RWPE2 (cell line): ENCODE data around the gene PDE2A.

ENCODE experiments used
- ATAC-seq: fragments of 200-7000 bp; cut with Tn5 transposase; 3 replicates; pipeline ENCODE4 v1.9.1; 2021; ENCODE audit warnings: low read depth
- DNase-seq: peaks from one replicate; pipeline ENCODE4 v3.0.0-alpha.2; 2020; ENCODE audit warnings: low spot score
- H3K27ac ChIP-seq: fragments of 450-650 bp; 2 replicates; pipeline ENCODE4 v1.5.1; 2017; ENCODE audit warnings: mild to moderate bottlenecking; ENCODE audit not compliant: poor library complexity, severe bottlenecking
- H3K27me3 ChIP-seq: fragments of 250-450 bp; sonication (Bioruptor Pico); 2 replicates; pipeline ENCODE4 v1.5.1; 2021; ENCODE audit warnings: mild to moderate bottlenecking, moderate library complexity; ENCODE audit not compliant: insufficient read depth, poor library complexity, severe bottlenecking
- H3K36me3 ChIP-seq: fragments of 250-450 bp; sonication (Bioruptor Pico); 2 replicates; pipeline ENCODE4 v1.5.1; 2020; ENCODE audit warnings: low read depth, mild to moderate bottlenecking, moderate library complexity
- H3K4me1 ChIP-seq: fragments of 250-450 bp; sonication (Bioruptor Pico); 2 replicates; pipeline ENCODE4 v1.5.1; 2021; ENCODE audit warnings: mild to moderate bottlenecking, moderate library complexity; ENCODE audit not compliant: insufficient read depth, poor library complexity, severe bottlenecking
- H3K4me3 ChIP-seq: fragments of 250-450 bp; sonication (Bioruptor Pico); 2 replicates; pipeline ENCODE4 v1.5.1; 2021; ENCODE audit warnings: mild to moderate bottlenecking, moderate library complexity; ENCODE audit not compliant: severe bottlenecking
- H3K9me3 ChIP-seq: fragments of 250-450 bp; sonication (Bioruptor Pico); 2 replicates; pipeline ENCODE4 v1.5.1; 2021; ENCODE audit warnings: mild to moderate bottlenecking, moderate library complexity; ENCODE audit not compliant: severe bottlenecking
- CTCF ChIP-seq: fragments of 450-650 bp; IDR thresholded peaks from one replicate; pipeline ENCODE4 v1.5.1; 2017; ENCODE audit warnings: mild to moderate bottlenecking, moderate library complexity; ENCODE audit not compliant: poor library complexity, severe bottlenecking

PDE2A gene

GRCh38 chr11:72682238-72682857 lies 8.1 kb upstream of the PDE2A start:
- Histone ChIP-seq H3K9me3 (no peaks in the 10 kb centered on the region), H3K36me3 (peaks cover 14% of the 10 kb centered on the region; the same call in 1 of the 2 replicates), H3K4me1 (no peaks in the 10 kb centered on the region), H3K27me3 (peaks cover 22% of the 10 kb centered on the region), H3K27ac (no peak overlapping the region), H3K4me3 (no peak overlapping the region)
- no peak for TF ChIP-seq CTCF
- DNase-seq (no peak), ATAC-seq (no peak)

- no peak overlapping the region for H3K4me3 ChIP-seq
- no peak for TF ChIP-seq CTCF
- H3K9me3 ChIP-seq: no peaks in the 10 kb centered on the region
- ATAC-seq (no peak), DNase-seq (no peak)
- no peak overlapping the region for H3K27ac ChIP-seq
- no peaks in the 10 kb centered on the region for H3K4me1 ChIP-seq
- peaks cover 31% of the 10 kb centered on the region for H3K27me3 ChIP-seq
- peaks cover 14% of the 10 kb centered on the region; the same call in 1 of the 2 replicates for H3K36me3 ChIP-seq
Observed at GRCh38 chr11:72681226-72682153, 7.3 kb upstream of the PDE2A start.

GRCh38 chr11:72680624-72681158 lies 6.5 kb upstream of the PDE2A start:
- H3K27ac ChIP-seq: no peak overlapping the region
- DNase-seq (no peak), ATAC-seq (no peak)
- peaks cover 37% of the 10 kb centered on the region for H3K27me3 ChIP-seq
- H3K4me1 ChIP-seq: no peaks in the 10 kb centered on the region
- H3K9me3 ChIP-seq: no peaks in the 10 kb centered on the region
- peaks cover 14% of the 10 kb centered on the region; the same call in 1 of the 2 replicates for H3K36me3 ChIP-seq
- no peak overlapping the region for H3K4me3 ChIP-seq
- no peak for TF ChIP-seq CTCF

- DNase-seq (no peak), ATAC-seq (no peak)
- Histone ChIP-seq H3K27ac (no peak overlapping the region), H3K36me3 (peaks cover 8% of the 10 kb centered on the region; the same call in 1 of the 2 replicates), H3K4me1 (no peaks in the 10 kb centered on the region), H3K4me3 (no peak overlapping the region), H3K9me3 (no peaks in the 10 kb centered on the region), H3K27me3 (peaks cover 44% of the 10 kb centered on the region)
- TF ChIP-seq CTCF: no peak
Observed at GRCh38 chr11:72679869-72680268, 5.6 kb upstream of the PDE2A start.
